SK-N-SH treated with all-trans-retinoic acid at 6 μM for 48 hours (cell line): ENCODE measurements around the gene PLEKHG5.

ENCODE experiments used
- ATAC-seq: fragments of 200-7000 bp; cut with Tn5 transposase; 3 replicates; pipeline ENCODE4 v1.9.1; 2020; ENCODE audit warnings: mild to moderate bottlenecking, moderate library complexity
- ARNTL ChIP-seq: fragments of 450-650 bp; formaldehyde crosslinking; IDR thresholded peaks from 2 replicates; pipeline ENCODE4 v1.5.0; 2020; ENCODE audit warnings: low read depth, mild to moderate bottlenecking, moderate library complexity, borderline replicate concordance
- CREB5 ChIP-seq: fragments of 250-450 bp; sonication (Bioruptor Pico); IDR thresholded peaks from 2 replicates; pipeline ENCODE4 v1.5.1; 2020; ENCODE audit warnings: low read depth, mild to moderate bottlenecking, moderate library complexity
- CSDC2 ChIP-seq: fragments of 250-450 bp; sonication (Bioruptor Pico); IDR thresholded peaks from 2 replicates; pipeline ENCODE4 v1.5.0; 2020; ENCODE audit warnings: mild to moderate bottlenecking, moderate library complexity
- CSRNP3 ChIP-seq: fragments of 250-450 bp; sonication (Bioruptor Pico); IDR thresholded peaks from 2 replicates; pipeline ENCODE4 v1.5.1; 2021; ENCODE audit warnings: mild to moderate bottlenecking, moderate library complexity
- GLIS3 ChIP-seq: fragments of 250-450 bp; sonication (Bioruptor Pico); IDR thresholded peaks from 2 replicates; pipeline ENCODE4 v1.5.0; 2020; ENCODE audit warnings: mild to moderate bottlenecking, moderate library complexity
- ISL1 ChIP-seq: fragments of 250-450 bp; sonication (Bioruptor Pico); IDR thresholded peaks from 2 replicates; pipeline ENCODE4 v2.1.2; 2022; ENCODE audit warnings: mild to moderate bottlenecking, moderate library complexity
- OSR1 ChIP-seq: fragments of 250-450 bp; sonication (Bioruptor Pico); IDR thresholded peaks from 2 replicates; pipeline ENCODE4 v1.8.0; 2022; ENCODE audit warnings: moderate library complexity, mild to moderate bottlenecking, inconsistent platforms
- PPARA ChIP-seq: fragments of 250-450 bp; sonication (Bioruptor Pico); IDR thresholded peaks from 2 replicates; pipeline ENCODE4 v1.5.0; 2020; ENCODE audit warnings: mild to moderate bottlenecking, borderline replicate concordance
- RARB ChIP-seq: fragments of 250-450 bp; sonication (Bioruptor Pico); IDR thresholded peaks from 2 replicates; pipeline ENCODE4 v1.8.0; 2021; ENCODE audit warnings: mild to moderate bottlenecking, moderate library complexity
- SNAI2 ChIP-seq: fragments of 250-450 bp; sonication (Bioruptor Pico); IDR thresholded peaks from 2 replicates; pipeline ENCODE4 v1.5.0; 2020; ENCODE audit warnings: mild to moderate bottlenecking, moderate library complexity
- TCF4 ChIP-seq: fragments of 250-450 bp; sonication (Bioruptor Pico); IDR thresholded peaks from 2 replicates; pipeline ENCODE4 v1.8.0; 2021; ENCODE audit warnings: mild to moderate bottlenecking, moderate library complexity, borderline replicate concordance
- TOX ChIP-seq: fragments of 250-450 bp; sonication (Bioruptor Pico); IDR thresholded peaks from 2 replicates; pipeline ENCODE4 v1.8.0; 2021; ENCODE audit warnings: mild to moderate bottlenecking, moderate library complexity, borderline replicate concordance
- ZFP3 ChIP-seq: fragments of 250-450 bp; sonication (Bioruptor Pico); IDR thresholded peaks from 2 replicates; pipeline ENCODE4 v1.5.0; 2020; ENCODE audit warnings: mild to moderate bottlenecking, moderate library complexity
- ZFP30 ChIP-seq: fragments of 450-650 bp; formaldehyde crosslinking; IDR thresholded peaks from 2 replicates; pipeline ENCODE4 v1.5.0; 2022; ENCODE audit warnings: mild to moderate bottlenecking, moderate library complexity
- ZNF565 ChIP-seq: fragments of 450-650 bp; formaldehyde crosslinking; conservative IDR thresholded peaks from 2 replicates; pipeline ENCODE4 v1.5.0; 2020; ENCODE audit warnings: low read depth, mild to moderate bottlenecking, moderate library complexity
- ZNF70 ChIP-seq: fragments of 450-650 bp; formaldehyde crosslinking; IDR thresholded peaks from 2 replicates; pipeline ENCODE4 v1.5.0; 2020; ENCODE audit warnings: mild to moderate bottlenecking, moderate library complexity
- ZNF8 ChIP-seq: fragments of 450-650 bp; formaldehyde crosslinking; IDR thresholded peaks from 2 replicates; pipeline ENCODE4 v1.5.0; 2020; ENCODE audit warnings: mild to moderate bottlenecking, moderate library complexity
- TF ChIP-seq, protein P1 (sequence below): fragments of 250-450 bp; sonication (Bioruptor Pico); IDR thresholded peaks from 2 replicates; pipeline ENCODE4 v1.8.0; 2021; ENCODE audit warnings: low read depth, mild to moderate bottlenecking, moderate library complexity, borderline replicate concordance
- TF ChIP-seq, protein P2 (sequence below): fragments of 250-450 bp; sonication (Bioruptor Pico); IDR thresholded peaks from 2 replicates; pipeline ENCODE4 v1.5.0; 2020; ENCODE audit warnings: mild to moderate bottlenecking, moderate library complexity
- TF ChIP-seq, protein P3 (sequence below): fragments of 250-450 bp; sonication (Bioruptor Pico); IDR thresholded peaks from 2 replicates; pipeline ENCODE4 v1.8.0; 2020; ENCODE audit warnings: mild to moderate bottlenecking, moderate library complexity, borderline replicate concordance

Gene PLEKHG5

DNA sequence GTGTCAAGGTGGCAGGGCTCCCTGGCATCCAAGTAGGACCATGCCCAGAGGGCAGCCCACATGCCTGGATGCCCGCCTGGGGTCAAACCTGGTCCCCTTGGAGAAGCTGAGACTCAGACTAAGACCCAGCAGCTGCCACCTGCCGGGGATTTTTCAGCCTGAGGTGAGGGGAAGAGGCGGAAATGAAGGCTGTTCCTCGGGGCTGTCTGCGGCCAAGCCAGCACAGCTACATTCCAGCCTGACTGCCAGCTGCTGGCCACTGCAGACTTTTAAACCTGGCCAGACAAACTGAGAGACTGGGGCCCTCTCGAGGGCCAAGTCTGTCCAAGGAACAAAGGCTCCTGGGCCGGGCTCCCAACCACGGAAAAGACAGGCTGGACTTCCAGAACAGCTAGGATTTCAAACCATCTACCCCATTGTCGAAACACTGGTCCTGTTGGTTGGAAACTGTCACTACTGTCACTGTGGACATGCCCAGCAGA, 21.9 kb upstream of the PLEKHG5 start:
- no peak for TF ChIP-seq TCF4 (CRISPR knock-in tag)
- TF ChIP-seq ZFP30 (CRISPR knock-in tag), result no peak
- TF ChIP-seq ARNTL (CRISPR knock-in tag), result no peak
- no peak for TF ChIP-seq RARB (CRISPR knock-in tag)
- TF ChIP-seq, protein P1, sequence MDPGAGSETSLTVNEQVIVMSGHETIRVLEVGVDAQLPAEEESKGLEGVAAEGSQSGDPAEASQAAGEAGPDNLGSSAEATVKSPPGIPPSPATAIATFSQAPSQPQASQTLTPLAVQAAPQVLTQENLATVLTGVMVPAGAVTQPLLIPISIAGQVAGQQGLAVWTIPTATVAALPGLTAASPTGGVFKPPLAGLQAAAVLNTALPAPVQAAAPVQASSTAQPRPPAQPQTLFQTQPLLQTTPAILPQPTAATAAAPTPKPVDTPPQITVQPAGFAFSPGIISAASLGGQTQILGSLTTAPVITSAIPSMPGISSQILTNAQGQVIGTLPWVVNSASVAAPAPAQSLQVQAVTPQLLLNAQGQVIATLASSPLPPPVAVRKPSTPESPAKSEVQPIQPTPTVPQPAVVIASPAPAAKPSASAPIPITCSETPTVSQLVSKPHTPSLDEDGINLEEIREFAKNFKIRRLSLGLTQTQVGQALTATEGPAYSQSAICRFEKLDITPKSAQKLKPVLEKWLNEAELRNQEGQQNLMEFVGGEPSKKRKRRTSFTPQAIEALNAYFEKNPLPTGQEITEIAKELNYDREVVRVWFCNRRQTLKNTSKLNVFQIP, result no peak
- TF ChIP-seq ZNF565 (CRISPR knock-in tag), result no peak
- no peak for TF ChIP-seq CSRNP3 (CRISPR knock-in tag)
- no peak for TF ChIP-seq ZNF8 (CRISPR knock-in tag)
- TF ChIP-seq OSR1 (CRISPR knock-in tag), result no peak
- TF ChIP-seq SNAI2 (CRISPR knock-in tag), result no peak
- TF ChIP-seq ZFP3 (CRISPR knock-in tag), result no peak
- no peak for TF ChIP-seq GLIS3
- TF ChIP-seq TOX (CRISPR knock-in tag), result no peak
- no peak for TF ChIP-seq PPARA (CRISPR knock-in tag)
- TF ChIP-seq ZNF70, result no peak
- TF ChIP-seq, all 23 proteins: peak for 0
- ATAC-seq, result no peak

DNA sequence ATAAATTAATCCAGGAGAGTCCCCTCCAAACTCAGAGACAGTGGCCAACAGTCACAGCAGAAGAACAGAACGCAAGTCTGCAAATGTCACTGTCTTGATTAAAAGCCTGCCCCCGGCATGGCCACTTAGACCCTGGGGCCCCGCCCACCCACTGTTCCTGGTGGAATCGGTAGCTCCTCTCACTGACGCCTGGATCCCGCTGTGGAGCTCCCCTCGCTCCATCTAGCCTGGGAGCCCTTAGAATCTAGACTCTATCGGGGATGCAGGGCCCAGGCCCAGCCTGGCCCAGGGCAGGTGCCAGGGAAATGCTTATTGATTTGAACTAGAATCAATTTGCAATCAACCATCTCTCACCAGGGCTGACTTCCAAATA, 21.4 kb upstream of the PLEKHG5 start:
- no peak for ATAC-seq
- TF ChIP-seq ZNF8 (CRISPR knock-in tag) (no peak), CREB5 (CRISPR knock-in tag) (no peak), OSR1 (CRISPR knock-in tag) (no peak), SNAI2 (CRISPR knock-in tag) (no peak), ARNTL (CRISPR knock-in tag) (no peak), GLIS3 (no peak), TOX (CRISPR knock-in tag) (no peak), ZFP30 (CRISPR knock-in tag) (no peak), CSRNP3 (CRISPR knock-in tag) (no peak), ZNF70 (no peak), TCF4 (CRISPR knock-in tag) (no peak), CSDC2 (CRISPR knock-in tag) (no peak), ISL1 (CRISPR knock-in tag) (no peak), PPARA (CRISPR knock-in tag) (no peak), ZNF565 (CRISPR knock-in tag) (no peak)
- TF ChIP-seq, protein P2, sequence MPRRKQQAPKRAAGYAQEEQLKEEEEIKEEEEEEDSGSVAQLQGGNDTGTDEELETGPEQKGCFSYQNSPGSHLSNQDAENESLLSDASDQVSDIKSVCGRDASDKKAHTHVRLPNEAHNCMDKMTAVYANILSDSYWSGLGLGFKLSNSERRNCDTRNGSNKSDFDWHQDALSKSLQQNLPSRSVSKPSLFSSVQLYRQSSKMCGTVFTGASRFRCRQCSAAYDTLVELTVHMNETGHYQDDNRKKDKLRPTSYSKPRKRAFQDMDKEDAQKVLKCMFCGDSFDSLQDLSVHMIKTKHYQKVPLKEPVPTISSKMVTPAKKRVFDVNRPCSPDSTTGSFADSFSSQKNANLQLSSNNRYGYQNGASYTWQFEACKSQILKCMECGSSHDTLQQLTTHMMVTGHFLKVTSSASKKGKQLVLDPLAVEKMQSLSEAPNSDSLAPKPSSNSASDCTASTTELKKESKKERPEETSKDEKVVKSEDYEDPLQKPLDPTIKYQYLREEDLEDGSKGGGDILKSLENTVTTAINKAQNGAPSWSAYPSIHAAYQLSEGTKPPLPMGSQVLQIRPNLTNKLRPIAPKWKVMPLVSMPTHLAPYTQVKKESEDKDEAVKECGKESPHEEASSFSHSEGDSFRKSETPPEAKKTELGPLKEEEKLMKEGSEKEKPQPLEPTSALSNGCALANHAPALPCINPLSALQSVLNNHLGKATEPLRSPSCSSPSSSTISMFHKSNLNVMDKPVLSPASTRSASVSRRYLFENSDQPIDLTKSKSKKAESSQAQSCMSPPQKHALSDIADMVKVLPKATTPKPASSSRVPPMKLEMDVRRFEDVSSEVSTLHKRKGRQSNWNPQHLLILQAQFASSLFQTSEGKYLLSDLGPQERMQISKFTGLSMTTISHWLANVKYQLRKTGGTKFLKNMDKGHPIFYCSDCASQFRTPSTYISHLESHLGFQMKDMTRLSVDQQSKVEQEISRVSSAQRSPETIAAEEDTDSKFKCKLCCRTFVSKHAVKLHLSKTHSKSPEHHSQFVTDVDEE (CRISPR knock-in tag), result no peak
- TF ChIP-seq, protein P1, result no peak
- TF ChIP-seq, protein P3, sequence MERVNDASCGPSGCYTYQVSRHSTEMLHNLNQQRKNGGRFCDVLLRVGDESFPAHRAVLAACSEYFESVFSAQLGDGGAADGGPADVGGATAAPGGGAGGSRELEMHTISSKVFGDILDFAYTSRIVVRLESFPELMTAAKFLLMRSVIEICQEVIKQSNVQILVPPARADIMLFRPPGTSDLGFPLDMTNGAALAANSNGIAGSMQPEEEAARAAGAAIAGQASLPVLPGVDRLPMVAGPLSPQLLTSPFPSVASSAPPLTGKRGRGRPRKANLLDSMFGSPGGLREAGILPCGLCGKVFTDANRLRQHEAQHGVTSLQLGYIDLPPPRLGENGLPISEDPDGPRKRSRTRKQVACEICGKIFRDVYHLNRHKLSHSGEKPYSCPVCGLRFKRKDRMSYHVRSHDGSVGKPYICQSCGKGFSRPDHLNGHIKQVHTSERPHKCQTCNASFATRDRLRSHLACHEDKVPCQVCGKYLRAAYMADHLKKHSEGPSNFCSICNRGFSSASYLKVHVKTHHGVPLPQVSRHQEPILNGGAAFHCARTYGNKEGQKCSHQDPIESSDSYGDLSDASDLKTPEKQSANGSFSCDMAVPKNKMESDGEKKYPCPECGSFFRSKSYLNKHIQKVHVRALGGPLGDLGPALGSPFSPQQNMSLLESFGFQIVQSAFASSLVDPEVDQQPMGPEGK (CRISPR knock-in tag), result no peak
